Measurements from ENCODE around the gene BIK.

GRCh38 chr22:43164636-43165035 is 54.1 kb downstream of the BIK start:
- TF ChIP-seq, protein P1, sequence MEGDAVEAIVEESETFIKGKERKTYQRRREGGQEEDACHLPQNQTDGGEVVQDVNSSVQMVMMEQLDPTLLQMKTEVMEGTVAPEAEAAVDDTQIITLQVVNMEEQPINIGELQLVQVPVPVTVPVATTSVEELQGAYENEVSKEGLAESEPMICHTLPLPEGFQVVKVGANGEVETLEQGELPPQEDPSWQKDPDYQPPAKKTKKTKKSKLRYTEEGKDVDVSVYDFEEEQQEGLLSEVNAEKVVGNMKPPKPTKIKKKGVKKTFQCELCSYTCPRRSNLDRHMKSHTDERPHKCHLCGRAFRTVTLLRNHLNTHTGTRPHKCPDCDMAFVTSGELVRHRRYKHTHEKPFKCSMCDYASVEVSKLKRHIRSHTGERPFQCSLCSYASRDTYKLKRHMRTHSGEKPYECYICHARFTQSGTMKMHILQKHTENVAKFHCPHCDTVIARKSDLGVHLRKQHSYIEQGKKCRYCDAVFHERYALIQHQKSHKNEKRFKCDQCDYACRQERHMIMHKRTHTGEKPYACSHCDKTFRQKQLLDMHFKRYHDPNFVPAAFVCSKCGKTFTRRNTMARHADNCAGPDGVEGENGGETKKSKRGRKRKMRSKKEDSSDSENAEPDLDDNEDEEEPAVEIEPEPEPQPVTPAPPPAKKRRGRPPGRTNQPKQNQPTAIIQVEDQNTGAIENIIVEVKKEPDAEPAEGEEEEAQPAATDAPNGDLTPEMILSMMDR (IDR thresholded peaks at IDR 0.05) = no peak
- no peak for TF ChIP-seq POLR2A (IDR thresholded peaks at IDR 0.05)
- TF ChIP-seq POLR2AphosphoS5 (IDR thresholded peaks at IDR 0.05) = no peak

Measured in stomach (tissue), 4 donors.